GM12878 (cell line): ENCODE data around the gene IFT88.

ENCODE experiments used
- ATF7 ChIP-seq: fragments of 450-650 bp; IDR thresholded peaks from 2 replicates; pipeline ENCODE4 v1.6.1; 2016; ENCODE audit warnings: low read depth, mild to moderate bottlenecking
- BHLHE40 ChIP-seq, 2 experiments: fragments of 450-650 bp in 1 of 2; IDR thresholded peaks; 2 replicates each; pipeline ENCODE4 v1.6.1; 2011 to 2017; ENCODE audit warnings: low read depth in 2 of 2, borderline replicate concordance in 1 of 2, improper control_type of control experiment in 1 of 2, low read length in 1 of 2, mild to moderate bottlenecking in 1 of 2
- EZH2 ChIP-seq: IDR thresholded peaks from 2 replicates; pipeline ENCODE4 v1.6.1; 2012; ENCODE audit warnings: low read depth, mild to moderate bottlenecking, control low read depth, inconsistent platforms, low read length, borderline replicate concordance; ENCODE audit not compliant: control insufficient read depth
- MXI1 ChIP-seq: fragments of 150-350 bp; IDR thresholded peaks from 2 replicates; pipeline ENCODE4 v1.6.1; 2011; ENCODE audit warnings: low read depth, mild to moderate bottlenecking, inconsistent platforms, low read length, improper control_type of control experiment
- NFYB ChIP-seq: IDR thresholded peaks from 2 replicates; pipeline ENCODE4 v1.6.1; 2011; ENCODE audit warnings: low read depth, mild to moderate bottlenecking, low read length, improper control_type of control experiment, moderate library complexity; ENCODE audit not compliant: insufficient read depth
- ZNF622 ChIP-seq: fragments of 450-650 bp; IDR thresholded peaks from 2 replicates; pipeline ENCODE4 v1.6.1; 2017; ENCODE audit warnings: mild to moderate bottlenecking, inconsistent platforms
- ZSCAN29 ChIP-seq: fragments of 450-650 bp; IDR thresholded peaks from 2 replicates; pipeline ENCODE4 v1.6.1; 2017; ENCODE audit warnings: mild to moderate bottlenecking, moderate library complexity
- TF ChIP-seq, protein P1 (sequence below), 3 experiments: IDR thresholded peaks in 2 of 3; conservative IDR thresholded peaks in 1 of 3; 2 replicates each; pipeline ENCODE4 v1.5.1; 2011; ENCODE audit warnings: low read depth in 3 of 3, low read length in 3 of 3, mild to moderate bottlenecking in 3 of 3, control low read depth in 2 of 3, moderate library complexity in 2 of 3, inconsistent platforms in 1 of 3, mixed read lengths in 1 of 3; ENCODE audit not compliant: control insufficient read depth in 2 of 3, insufficient read depth in 1 of 3; ENCODE audit errors: extremely low read depth in 1 of 3

DNA sequence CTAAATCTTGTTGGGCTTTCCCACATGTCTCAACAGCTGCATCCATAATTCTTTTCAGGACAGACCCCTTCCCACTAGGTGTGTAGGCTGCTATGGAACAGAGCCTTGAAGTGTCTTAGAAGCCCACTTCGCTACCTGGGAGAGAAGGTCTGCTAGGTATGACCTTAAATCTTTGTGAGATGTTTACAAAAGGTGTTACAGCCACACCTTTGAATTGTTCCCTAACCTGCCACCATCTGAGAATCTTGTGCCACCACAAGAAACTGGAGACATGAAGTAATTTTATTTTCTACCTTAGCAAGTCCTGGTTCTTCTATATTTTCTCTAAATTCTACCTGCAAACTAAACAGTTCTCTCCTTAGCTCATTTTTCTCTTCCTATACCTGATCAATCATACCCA is 69.1 kb downstream of the IFT88 start:
- TF ChIP-seq ZNF622 (no peak), MXI1 (no peak), EZH2 (no peak), NFYB (no peak), ZSCAN29 (no peak), BHLHE40 (IDR thresholded peaks at IDR 0.05; ENCODE audit: borderline replicate concordance in 1 of 2, low read depth in 2 of 2, low read length in 1 of 2) (no peak), ATF7 (no peak)
- TF ChIP-seq, protein P1, sequence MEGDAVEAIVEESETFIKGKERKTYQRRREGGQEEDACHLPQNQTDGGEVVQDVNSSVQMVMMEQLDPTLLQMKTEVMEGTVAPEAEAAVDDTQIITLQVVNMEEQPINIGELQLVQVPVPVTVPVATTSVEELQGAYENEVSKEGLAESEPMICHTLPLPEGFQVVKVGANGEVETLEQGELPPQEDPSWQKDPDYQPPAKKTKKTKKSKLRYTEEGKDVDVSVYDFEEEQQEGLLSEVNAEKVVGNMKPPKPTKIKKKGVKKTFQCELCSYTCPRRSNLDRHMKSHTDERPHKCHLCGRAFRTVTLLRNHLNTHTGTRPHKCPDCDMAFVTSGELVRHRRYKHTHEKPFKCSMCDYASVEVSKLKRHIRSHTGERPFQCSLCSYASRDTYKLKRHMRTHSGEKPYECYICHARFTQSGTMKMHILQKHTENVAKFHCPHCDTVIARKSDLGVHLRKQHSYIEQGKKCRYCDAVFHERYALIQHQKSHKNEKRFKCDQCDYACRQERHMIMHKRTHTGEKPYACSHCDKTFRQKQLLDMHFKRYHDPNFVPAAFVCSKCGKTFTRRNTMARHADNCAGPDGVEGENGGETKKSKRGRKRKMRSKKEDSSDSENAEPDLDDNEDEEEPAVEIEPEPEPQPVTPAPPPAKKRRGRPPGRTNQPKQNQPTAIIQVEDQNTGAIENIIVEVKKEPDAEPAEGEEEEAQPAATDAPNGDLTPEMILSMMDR (IDR thresholded peaks at IDR 0.05 in 2 of 3, conservative IDR thresholded peaks at IDR 0.05 in 1 of 3; ENCODE audit: control insufficient read depth in 2 of 3, extremely low read depth in 1 of 3, insufficient read depth in 1 of 3, low read depth in 3 of 3, low read length in 3 of 3): no peak
